Right ventricle myocardium inferior (tissue), 1 donor: ENCODE measurements around the gene OR5A2. TPM values are rescaled to one million over a fixed set of nuclear protein-coding genes. Genes with fewer than 3 reads are reported as not detected.
A peak's percentile ranks its signal among the peaks of the same experiment; 100 is the strongest.
"Not testable (repeated sequence)": the region's sequence is repeated elsewhere in the genome, so short reads cannot be mapped to it uniquely, and the experiment has no call there.

ENCODE experiments used
- ATAC-seq: fragments of 200-7000 bp; cut with Tn5 transposase; one replicate; pipeline ENCODE4 v1.9.1; 2020; ENCODE audit warnings: mild to moderate bottlenecking, moderate library complexity
- DNase-seq: peaks from one replicate; pipeline ENCODE4 v3.0.0; 2021; ENCODE audit errors: missing footprints
- intact Hi-C: fragments of 100-400 bp; cut with DNase I; formaldehyde crosslinking; loops from one replicate; pipeline ENCODE4 v1.11.0; 2022
- long read RNA-seq: library from polyadenylated mRNA; unstranded; transcript quantifications from one replicate; pipeline ENCODE4 v2.0.0, GENCODE V29; 2021
- total RNA-seq: library from RNA; stranded (reverse); fragmentation: NEBNext Ultra II Directional; extraction: Animal tissue kit (Norgen Biotek cat#: 25700); gene quantifications from one replicate; pipeline ENCODE4 v1.2.1, GENCODE V29; 2021
- donor health status: DM: no; HTN: yes; CAD: no; lungs with severe emphysema.

OR5A2 gene, protein sequence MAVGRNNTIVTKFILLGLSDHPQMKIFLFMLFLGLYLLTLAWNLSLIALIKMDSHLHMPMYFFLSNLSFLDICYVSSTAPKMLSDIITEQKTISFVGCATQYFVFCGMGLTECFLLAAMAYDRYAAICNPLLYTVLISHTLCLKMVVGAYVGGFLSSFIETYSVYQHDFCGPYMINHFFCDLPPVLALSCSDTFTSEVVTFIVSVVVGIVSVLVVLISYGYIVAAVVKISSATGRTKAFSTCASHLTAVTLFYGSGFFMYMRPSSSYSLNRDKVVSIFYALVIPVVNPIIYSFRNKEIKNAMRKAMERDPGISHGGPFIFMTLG
- not detected for total RNA-seq
- long read RNA-seq: 0 reads

- intact Hi-C loops: loop anchor here (10.0 kb wide), 1 partner anchor 252 kb away; the partner anchor contains the start of gene DTX4
- no peak for DNase-seq
- ATAC-seq: no peak
Measured at GRCh38 chr11:59426361-59427067, at the start of gene OR5A2. Gene OR5A2 (minus strand): TSS chr11:59426413. CDS start chr11:59422953, 3,460 bp downstream.

DNA sequence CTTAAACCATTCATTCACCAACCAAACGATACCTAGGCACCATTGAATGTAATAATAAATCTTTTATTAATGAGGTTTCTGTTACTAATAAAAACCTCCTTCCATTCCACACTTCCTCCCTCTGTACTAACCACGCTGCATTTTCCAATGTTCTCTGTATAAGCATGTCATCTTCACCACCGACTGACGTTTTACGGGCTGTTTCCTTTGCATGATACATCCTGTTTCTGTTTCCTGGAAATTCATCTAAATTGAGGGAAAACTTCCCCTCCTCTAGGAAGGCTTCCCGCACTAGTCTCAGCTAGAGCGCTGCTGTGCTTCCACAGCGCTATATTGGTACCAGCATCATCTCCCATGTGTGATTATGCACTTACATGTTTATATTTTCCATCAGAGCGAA is 49.0 kb upstream of the OR5A2 start:
- ATAC-seq (no peak), DNase-seq (no peak)
- intact Hi-C loops: no loop called here

- ATAC-seq (no peak), DNase-seq (no peak)
- intact Hi-C loops: no loop called here
Measured at GRCh38 chr11:59473015-59473414, 46.8 kb upstream of the OR5A2 start, which contains the start of gene OR4D10. Gene OR4D10 (plus strand): TSS chr11:59473315. CDS start chr11:59477430, 4,115 bp downstream.

DNA sequence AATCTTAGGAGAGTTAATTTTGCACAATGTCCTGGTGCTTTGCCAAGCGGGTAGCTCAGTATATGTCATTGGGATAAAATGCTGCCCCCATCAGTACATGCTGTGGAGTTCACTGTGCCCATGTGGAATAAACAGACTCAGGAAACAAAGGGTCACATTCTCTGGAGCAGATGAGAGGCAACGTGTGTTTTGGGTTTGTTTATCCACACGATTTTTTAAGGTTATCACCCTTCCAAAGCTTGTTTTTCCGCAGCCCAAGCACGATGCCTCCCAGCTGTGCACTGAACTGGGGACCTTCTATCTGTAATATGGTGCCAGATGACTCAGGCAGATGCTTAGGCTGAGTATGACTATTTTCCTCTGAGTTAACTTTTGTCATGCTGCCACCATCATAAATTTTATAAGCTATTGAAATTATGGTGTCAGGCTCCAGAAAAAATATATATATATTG is 37.0 kb upstream of the OR5A2 start:
- DNase-seq: no peak
- intact Hi-C loops: no loop called here
- ATAC-seq: peak; percentile 31

DNA sequence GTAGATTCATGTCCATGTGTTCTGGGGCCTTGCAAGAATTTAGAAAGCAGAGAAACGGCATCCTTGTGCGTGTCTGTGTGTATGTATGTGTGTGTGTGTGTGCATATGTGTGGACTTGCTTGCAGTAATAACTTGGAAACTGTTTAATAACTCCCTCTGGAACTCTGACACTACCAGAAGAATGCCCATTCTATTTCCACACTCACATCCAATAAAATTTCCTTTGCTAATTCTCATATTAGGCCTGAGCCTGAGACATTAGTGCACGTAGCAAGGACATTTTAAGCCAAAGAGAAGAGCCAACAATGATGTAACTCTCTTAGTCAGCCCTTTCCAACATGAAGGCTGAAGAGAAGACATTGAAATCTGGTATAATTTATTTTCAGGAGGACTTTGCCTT is 33.7 kb upstream of the OR5A2 start:
- intact Hi-C loops: no loop called here
- ATAC-seq (no peak), DNase-seq (no peak)

DNA sequence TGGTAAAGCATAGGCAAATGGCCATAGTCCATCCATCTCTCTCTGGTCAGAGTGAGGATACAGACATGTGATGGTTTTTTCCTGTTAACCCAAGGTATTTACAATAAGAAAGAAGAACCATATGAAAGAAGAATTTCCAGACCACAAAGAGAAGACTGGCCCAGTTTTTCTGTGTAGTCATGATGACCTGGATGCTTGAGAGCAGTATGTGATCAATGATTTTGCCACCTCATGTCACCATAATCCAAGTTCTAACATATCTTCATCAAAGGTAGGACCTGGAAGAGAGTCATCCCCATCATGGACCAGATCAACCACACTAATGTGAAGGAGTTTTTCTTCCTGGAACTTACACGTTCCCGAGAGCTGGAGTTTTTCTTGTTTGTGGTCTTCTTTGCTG is 30.4 kb upstream of the OR5A2 start, which contains the start of gene OR4D6:
OR4D6 (plus strand) TSS at position 301 of the 400 bp plus-strand sequence; CDS start at position 301, 0 bp downstream.
- intact Hi-C loops: no loop called here
- no peak for ATAC-seq
- DNase-seq: no peak

GRCh38 chr11:59448484-59448883 is 22.3 kb upstream of the OR5A2 start:
- DNase-seq: no peak
- intact Hi-C loops: no loop called here
- ATAC-seq: no peak

GRCh38 chr11:59445624-59446023 is 19.4 kb upstream of the OR5A2 start:
- intact Hi-C loops, ATAC-seq, DNase-seq: not testable (repeated sequence)

DNA sequence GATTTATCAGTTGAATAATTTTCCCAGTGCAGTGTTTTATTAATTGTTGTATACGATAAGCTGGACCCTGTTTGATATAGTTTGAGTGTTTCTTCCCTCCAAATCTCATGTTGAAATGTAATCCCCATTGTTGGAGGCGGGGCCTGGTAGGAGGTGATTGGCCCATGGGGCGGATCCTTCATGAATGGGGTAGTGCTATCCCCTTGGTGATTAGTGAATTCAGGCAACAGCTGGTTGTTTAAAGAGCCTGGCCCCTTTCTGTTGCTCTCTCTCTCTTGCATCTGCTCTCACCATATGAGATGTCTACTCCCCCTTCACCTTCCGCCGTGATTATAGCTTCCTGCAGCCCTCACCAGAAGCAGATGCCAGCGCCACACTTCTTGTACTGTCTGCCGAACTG is 11.6 kb upstream of the OR5A2 start:
- ATAC-seq: no peak
- intact Hi-C loops: no loop called here
- DNase-seq: no peak

DNA sequence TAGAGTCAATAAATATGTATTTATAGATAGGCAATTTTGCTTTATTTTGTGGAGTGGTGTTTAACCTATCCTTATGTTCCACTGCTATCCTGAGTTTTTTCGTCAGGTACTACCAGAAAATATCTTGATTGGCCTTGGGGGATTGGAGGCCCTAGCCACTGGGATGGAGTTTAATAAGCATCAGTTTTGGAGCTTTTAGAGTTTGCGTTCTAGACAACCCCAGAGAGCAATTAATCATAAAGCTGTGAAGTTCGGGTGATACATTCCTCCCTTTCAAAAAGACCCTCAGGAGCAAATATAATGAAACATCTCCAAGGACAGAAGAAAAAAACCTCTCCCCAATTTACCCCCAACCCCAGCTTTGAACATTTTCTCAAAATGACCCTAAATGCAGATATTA is 10.0 kb upstream of the OR5A2 start, which contains the start of gene OR5A1:
OR5A1 (plus strand) TSS at position 301 of the 400 bp plus-strand sequence. CDS start 6,700 bp downstream, outside the sequence.
- ATAC-seq (no peak), DNase-seq (no peak)
- intact Hi-C loops: no loop called here

DNA sequence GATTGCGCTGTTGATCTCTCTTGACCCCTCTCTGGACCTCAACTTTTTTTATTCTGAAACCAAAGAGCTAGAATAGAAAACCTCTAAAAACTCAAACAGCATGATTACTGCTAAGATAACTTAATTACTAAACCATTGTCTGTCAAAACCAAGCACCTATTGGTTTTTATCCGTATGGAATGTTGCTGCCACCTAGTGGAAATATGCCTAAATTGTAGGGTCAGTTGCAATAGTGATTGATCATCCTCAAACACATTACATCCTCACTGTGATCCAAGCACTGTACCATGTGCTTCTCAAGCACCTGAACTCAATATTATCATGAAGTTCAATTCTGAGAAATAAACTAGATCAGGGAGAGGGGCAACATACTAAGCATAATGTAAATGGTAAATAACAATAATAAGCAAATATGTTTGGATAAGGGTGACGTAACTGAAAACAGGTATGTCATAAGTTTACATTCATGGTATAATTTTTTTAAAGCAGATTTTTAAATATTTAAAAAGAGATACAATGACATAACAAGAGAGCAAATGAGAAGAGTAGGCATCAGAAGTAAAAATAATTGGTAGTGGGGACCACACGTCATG is 3.8 kb upstream of the OR5A2 start:
- DNase-seq (no peak), ATAC-seq (no peak)
- intact Hi-C loops: loop anchor here (10.0 kb wide), 1 partner anchor 255 kb away; the partner anchor contains the start of gene DTX4

GRCh38 chr11:59427068-59427382 is 812 bp upstream of the OR5A2 start:
- intact Hi-C loops: loop anchor here (10.0 kb wide), 1 partner anchor 252 kb away; the partner anchor contains the start of gene DTX4
- ATAC-seq: no peak

DNA sequence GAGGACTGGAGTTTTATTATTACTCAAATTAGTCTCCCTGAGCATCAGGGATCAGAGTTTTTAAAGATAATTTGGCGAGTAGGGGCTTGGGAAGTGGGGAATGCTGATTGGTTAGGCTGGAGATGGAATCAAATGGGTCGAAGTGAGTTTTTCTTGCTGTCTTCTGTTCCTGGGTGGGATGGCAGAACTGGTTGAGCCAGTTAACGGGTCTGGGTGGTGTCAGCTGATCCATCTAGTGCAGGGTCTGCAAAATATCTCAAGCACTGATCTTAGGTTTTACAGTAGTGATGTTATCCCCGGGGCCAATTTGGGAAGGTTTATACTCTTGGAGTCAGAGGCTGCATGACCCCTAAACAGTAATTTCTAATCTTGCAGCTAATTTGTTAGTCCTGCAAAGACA is 1.1 kb downstream of the OR5A2 start:
- ATAC-seq (no peak), DNase-seq (no peak)
- intact Hi-C loops: loop anchor here (10.0 kb wide), 1 partner anchor 250 kb away; the partner anchor contains the start of gene DTX4

More at GRCh38 chr11:59427068-59427382, 812 bp upstream of the OR5A2 start:
- DNase-seq: no peak

GRCh38 chr11:59423835-59424234 is 2.4 kb downstream of the OR5A2 start:
- ATAC-seq (no peak), DNase-seq (no peak)
- intact Hi-C loops: loop anchor here (10.0 kb wide), 1 partner anchor 249 kb away; the partner anchor contains the start of gene DTX4

DNA sequence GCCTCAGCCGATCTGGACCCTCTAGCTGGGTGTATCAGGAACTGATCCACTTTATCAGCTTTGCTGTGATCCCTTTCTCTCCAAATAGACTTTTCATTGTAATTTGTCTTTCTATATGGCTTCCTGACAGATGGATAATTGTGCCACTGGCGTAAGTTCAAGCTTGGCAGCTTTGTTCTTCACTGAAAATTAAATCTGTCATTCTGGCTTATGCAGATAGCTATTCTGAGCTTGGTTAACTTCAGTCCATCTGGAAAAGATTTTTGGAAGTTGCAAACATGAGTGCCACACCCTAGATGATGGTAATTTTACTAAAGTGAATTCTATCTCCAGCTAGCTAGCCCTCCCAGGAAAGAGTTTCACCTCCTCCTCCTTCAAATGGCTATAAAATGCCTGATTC is 8.1 kb downstream of the OR5A2 start:
- intact Hi-C loops: no loop called here

GRCh38 chr11:59417023-59417422 is 9.2 kb downstream of the OR5A2 start:
- intact Hi-C loops: no loop called here
- ATAC-seq: no peak
- DNase-seq: no peak

More for the DNA sequence above, 8.1 kb downstream of the OR5A2 start:
- ATAC-seq: no peak
- no peak for DNase-seq

GRCh38 chr11:59416613-59417012 is 9.6 kb downstream of the OR5A2 start:
- intact Hi-C loops: no loop called here
- DNase-seq (no peak), ATAC-seq (no peak)

DNA sequence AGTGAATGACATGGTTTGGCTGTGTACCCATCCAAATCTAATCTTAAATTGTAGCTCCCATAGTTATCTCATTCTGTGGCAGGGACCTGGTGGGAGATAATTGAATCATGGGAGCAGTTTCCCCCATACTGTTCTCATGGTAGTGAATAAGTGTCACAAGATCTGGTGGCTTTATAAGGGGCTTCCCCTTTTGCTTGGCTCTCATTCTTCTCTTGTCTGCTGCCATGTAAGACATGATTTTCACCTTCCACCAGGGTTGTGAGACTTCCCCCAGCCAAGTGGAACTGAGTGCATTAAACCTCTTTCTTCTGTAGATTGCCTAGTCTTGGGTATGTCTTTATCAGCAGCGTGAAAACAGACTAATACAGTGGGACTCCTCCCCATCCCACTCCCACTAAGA is 11.1 kb downstream of the OR5A2 start:
- DNase-seq (no peak), ATAC-seq (no peak)
- intact Hi-C loops: no loop called here

- no peak for ATAC-seq
- no peak for DNase-seq
- intact Hi-C loops: no loop called here
Measured at GRCh38 chr11:59413646-59414045, 12.6 kb downstream of the OR5A2 start.
